ENCODE data around the gene CHKA. TPM values are rescaled to one million over a fixed set of nuclear protein-coding genes. Genes with fewer than 3 reads are reported as not detected.

Gene CHKA
- total and polyA plus RNA-seq, 2 of the 8 experiments (the other 6 are each of a cell fraction or from before 2014, with no cell fraction given): 61.2 to 86.6 TPM

- no peak overlapping the region for H3K4me2 ChIP-seq (ENCODE audit: insufficient read depth in 1 of 2, low read depth in 2 of 2, low read length in 2 of 2)
- H3K27me3 ChIP-seq (replicated peaks in 1 of 4; ENCODE audit: control insufficient read depth in 3 of 4, extremely low read depth in 1 of 4, insufficient read depth in 3 of 4, low read length in 3 of 4): no peaks in the 10 kb centered on the region
- H4K91ac ChIP-seq (replicated peaks; ENCODE audit: insufficient read length, low read length): no peak overlapping the region
- no peak overlapping the region for H3K23ac ChIP-seq (ENCODE audit: insufficient read length)
- no peak overlapping the region for H3K9ac ChIP-seq (replicated peaks in 1 of 4; ENCODE audit: extremely low read depth in 1 of 4, low read depth in 3 of 4, low read length in 3 of 4)
- H3K27ac ChIP-seq (ENCODE audit: low read depth, low read length): no peak overlapping the region
- POLR2A ChIA-PET (ENCODE audit: partially characterized antibody): interaction anchor here (0.8 to 16.6 kb wide), 6 partner anchors 9 to 81 kb away, joined by 3 to 183 read pairs (median 4); partner anchors contain the start of genes CHKA and NDUFS8
- H2BK5ac ChIP-seq (ENCODE audit: low read depth, low read length): no peak overlapping the region
- no peak overlapping the region for H3K4me3 ChIP-seq (ENCODE audit: extremely low read depth in 1 of 4, insufficient read depth in 2 of 4, low read depth in 3 of 4, low read length in 4 of 4)
- no peak overlapping the region; the same call in 1 of the 2 replicates for H3K18ac ChIP-seq (ENCODE audit: extremely low read depth, low read length)
- no peaks in the 10 kb centered on the region for H3K36me3 ChIP-seq (ENCODE audit: control insufficient read depth in 2 of 4, insufficient read depth in 4 of 4, low read length in 3 of 4)
- H4K8ac ChIP-seq (ENCODE audit: extremely low read depth, insufficient read depth, low read length): no peak overlapping the region
- no peak overlapping the region for H3K4ac ChIP-seq (replicated peaks; ENCODE audit: insufficient read length, low read depth, low read length)
- H3K9me3 ChIP-seq (ENCODE audit: insufficient read depth in 2 of 2, low read depth in 1 of 2, low read length in 1 of 2): no peaks in the 10 kb centered on the region
- peaks cover 0 to 6% of the 10 kb centered on the region in 2 experiments for H4K20me1 ChIP-seq (replicated peaks in 1 of 2; ENCODE audit: control insufficient read depth in 1 of 2, insufficient read depth in 2 of 2, low read length in 2 of 2)
- DNase-seq (ENCODE audit: low read depth in 1 of 2, low spot score in 2 of 2): no peak
- no peaks in the 10 kb centered on the region for H3K79me1 ChIP-seq (ENCODE audit: low read depth, low read length)
- no peak overlapping the region for H4K5ac ChIP-seq (ENCODE audit: insufficient read length, low read depth, low read length)
- H2AK5ac ChIP-seq (ENCODE audit: low read depth, low read length): no peak overlapping the region
- H2BK12ac ChIP-seq (ENCODE audit: low read depth, low read length): no peak overlapping the region
- H3K56ac ChIP-seq (replicated peaks; ENCODE audit: insufficient read length, low read depth, low read length): no peak overlapping the region
- H2BK120ac ChIP-seq (replicated peaks; ENCODE audit: low read depth, low read length): no peak overlapping the region
- H2AFZ ChIP-seq (ENCODE audit: low read length): no peak overlapping the region
- no peaks in the 10 kb centered on the region; the same call in 1 of the 2 replicates for H3K23me2 ChIP-seq (ENCODE audit: low read depth, low read length)
- CTCF ChIA-PET (ENCODE audit: partially characterized antibody): interaction anchor here (0.9 to 2.7 kb wide), 8 partner anchors 9 to 164 kb away, joined by 3 to 18 read pairs (median 4); partner anchors contain the start of gene NDUFS8
- no peak overlapping the region for H3K14ac ChIP-seq (ENCODE audit: insufficient read length)
- no peak for FAIRE-seq
- no peak overlapping the region for H2BK15ac ChIP-seq (ENCODE audit: low read length)
- H2BK20ac ChIP-seq (ENCODE audit: low read length): no peak overlapping the region
- H3K4me1 ChIP-seq (replicated peaks in 1 of 4; ENCODE audit: control insufficient read depth in 3 of 4, insufficient read depth in 4 of 4, low read length in 3 of 4): peaks cover 4 to 19% (median 13%) of the 10 kb centered on the region in 4 experiments
- TF ChIP-seq GTF2F1 (IDR thresholded peaks at IDR 0.05; ENCODE audit: borderline replicate concordance, low read depth, low read length) (no peak), BCL11A (IDR thresholded peaks at IDR 0.05; ENCODE audit: low read depth in 2 of 2, low read length in 2 of 2) (no peak), NANOG (IDR thresholded peaks at IDR 0.05; ENCODE audit: insufficient read depth, low read depth, low read length, poor library complexity, severe bottlenecking) (no peak), TBP (IDR thresholded peaks at IDR 0.05; ENCODE audit: low read depth, low read length) (no peak), HDAC6 (IDR thresholded peaks at IDR 0.05; ENCODE audit: low read depth, low read length) (no peak), POLR2A (IDR thresholded peaks at IDR 0.05; ENCODE audit: control extremely low read depth in 1 of 2, low read depth in 2 of 2, low read length in 2 of 2) (no peak), CHD1 (IDR thresholded peaks at IDR 0.05; ENCODE audit: low read depth, low read length) (no peak), POLR2AphosphoS5 (IDR thresholded peaks at IDR 0.05; ENCODE audit: low read depth, low read length) (no peak), MAX (IDR thresholded peaks at IDR 0.05) (no peak), TAF1 (IDR thresholded peaks at IDR 0.05; ENCODE audit: low read depth, low read length) (no peak)
- H3K79me2 ChIP-seq (ENCODE audit: control insufficient read depth in 1 of 2, insufficient read depth in 2 of 2, low read length in 2 of 2): no peaks in the 10 kb centered on the region
- WGBS, 2 experiments (ENCODE audit: extremely low coverage in 1 of 2, insufficient coverage in 1 of 2, insufficient read length in 1 of 2, insufficient replicate concordance in 2 of 2, low coverage in 1 of 2, low lambda C conversion rate in 2 of 2, missing lambda C conversion rate in 1 of 2): 92% methylated on average over 28 of the region's 36 CpGs; no CpG with 5 or more reads in 1 of the 2 experiments
Measured at GRCh38 chr11:68043349-68044144, 77.6 kb downstream of the CHKA start.

Measured in H1 (cell line).